NCI-H2107 (cell line): ENCODE data around the gene HM13.
"Not testable (repeated sequence)": the region's sequence is repeated elsewhere in the genome, so short reads cannot be mapped to it uniquely, and the experiment has no call there.

Experiments used
- DNase-seq: peaks from one replicate; lab custom pipeline; 2025; lab: John Stamatoyannopoulos, UW

HM13 gene, protein sequence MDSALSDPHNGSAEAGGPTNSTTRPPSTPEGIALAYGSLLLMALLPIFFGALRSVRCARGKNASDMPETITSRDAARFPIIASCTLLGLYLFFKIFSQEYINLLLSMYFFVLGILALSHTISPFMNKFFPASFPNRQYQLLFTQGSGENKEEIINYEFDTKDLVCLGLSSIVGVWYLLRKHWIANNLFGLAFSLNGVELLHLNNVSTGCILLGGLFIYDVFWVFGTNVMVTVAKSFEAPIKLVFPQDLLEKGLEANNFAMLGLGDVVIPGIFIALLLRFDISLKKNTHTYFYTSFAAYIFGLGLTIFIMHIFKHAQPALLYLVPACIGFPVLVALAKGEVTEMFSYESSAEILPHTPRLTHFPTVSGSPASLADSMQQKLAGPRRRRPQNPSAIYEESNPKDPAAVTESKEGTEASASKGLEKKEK

DNA sequence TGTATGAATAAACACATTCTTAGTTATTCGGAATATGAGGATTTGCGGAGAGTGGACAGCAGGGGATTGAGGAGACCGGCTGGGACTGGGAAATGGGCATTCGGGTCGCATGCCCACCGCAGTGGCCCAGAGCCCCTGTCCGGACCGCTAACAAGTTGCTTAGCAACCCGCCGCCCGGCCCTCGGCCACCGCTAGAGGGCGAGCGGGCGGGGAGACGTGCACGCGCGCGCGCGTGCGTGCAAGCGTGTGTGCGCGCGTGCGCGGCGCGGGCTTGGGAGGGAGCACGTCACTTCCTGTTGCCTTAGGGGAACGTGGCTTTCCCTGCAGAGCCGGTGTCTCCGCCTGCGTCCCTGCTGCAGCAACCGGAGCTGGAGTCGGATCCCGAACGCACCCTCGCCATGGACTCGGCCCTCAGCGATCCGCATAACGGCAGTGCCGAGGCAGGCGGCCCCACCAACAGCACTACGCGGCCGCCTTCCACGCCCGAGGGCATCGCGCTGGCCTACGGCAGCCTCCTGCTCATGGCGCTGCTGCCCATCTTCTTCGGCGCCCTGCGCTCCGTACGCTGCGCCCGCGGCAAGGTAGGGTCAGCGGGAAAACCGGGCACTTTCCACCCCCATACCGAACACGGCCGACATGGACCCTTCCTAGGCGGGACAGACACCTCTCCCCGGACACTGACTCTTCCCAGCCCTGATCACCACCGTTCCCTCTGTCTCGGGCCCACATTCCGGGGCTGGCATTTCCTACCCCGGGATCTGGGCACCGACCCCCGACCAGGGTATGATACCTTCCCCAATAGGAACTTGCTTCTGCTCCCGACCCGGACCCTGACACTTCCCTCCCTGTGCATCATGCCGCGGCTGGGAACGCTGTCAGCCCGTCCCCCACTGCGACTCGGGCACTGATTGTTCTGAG, at the start of gene HM13:
TSS of gene HM13 (plus strand) at position 289 of the 918 bp plus-strand sequence. CDS start at position 399, 110 bp downstream.
- DNase-seq: peak; percentile 88

GRCh38 chr20:31470946-31471345, 43.3 kb upstream of the HM13 start:
- not testable (repeated sequence) for DNase-seq

- DNase-seq: no peak
Measured at GRCh38 chr20:31472395-31473330, 41.6 kb upstream of the HM13 start.

- DNase-seq: no peak
Measured at GRCh38 chr20:31473331-31474096, 40.7 kb upstream of the HM13 start.

DNA sequence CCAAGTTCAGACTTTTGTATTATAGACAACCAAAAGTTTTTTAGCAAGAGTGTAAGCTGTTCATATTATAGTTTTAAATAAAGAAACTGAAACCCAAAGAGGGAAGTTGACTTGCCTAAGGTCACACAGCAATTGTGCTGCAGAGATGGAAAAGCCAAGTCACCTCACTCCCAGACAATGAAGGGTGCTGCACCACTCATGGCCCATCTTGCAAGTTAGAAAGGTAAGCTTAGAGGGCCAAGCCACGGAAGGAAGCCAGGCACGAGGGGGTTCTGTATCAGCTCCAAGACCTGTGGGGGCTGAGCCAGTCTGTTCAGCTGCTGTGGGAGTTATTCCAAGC, 40.2 kb upstream of the HM13 start:
- DNase-seq: no peak

- DNase-seq: no peak
Measured at GRCh38 chr20:31474758-31475427, 39.3 kb upstream of the HM13 start, which contains the start of the genes DEFB124 and REM1. DEFB124 (minus strand) TSS chr20:31475127; CDS start chr20:31473013, 2,114 bp downstream. REM1 (plus strand) TSS chr20:31475288; CDS start chr20:31476446, 1,158 bp downstream.

GRCh38 chr20:31475472-31476293, 38.6 kb upstream of the HM13 start:
- no peak for DNase-seq

- no peak for DNase-seq
Measured at GRCh38 chr20:31476294-31476585, 38.0 kb upstream of the HM13 start.

GRCh38 chr20:31476643-31477215, 37.5 kb upstream of the HM13 start:
- DNase-seq: no peak

GRCh38 chr20:31484001-31484400, 30.2 kb upstream of the HM13 start:
- DNase-seq: no peak

GRCh38 chr20:31485450-31486339, 28.5 kb upstream of the HM13 start:
- no peak for DNase-seq

- DNase-seq: no peak
Measured at GRCh38 chr20:31488115-31488514, 26.1 kb upstream of the HM13 start.

- no peak for DNase-seq
Measured at GRCh38 chr20:31489152-31489551, 25.1 kb upstream of the HM13 start.

DNA sequence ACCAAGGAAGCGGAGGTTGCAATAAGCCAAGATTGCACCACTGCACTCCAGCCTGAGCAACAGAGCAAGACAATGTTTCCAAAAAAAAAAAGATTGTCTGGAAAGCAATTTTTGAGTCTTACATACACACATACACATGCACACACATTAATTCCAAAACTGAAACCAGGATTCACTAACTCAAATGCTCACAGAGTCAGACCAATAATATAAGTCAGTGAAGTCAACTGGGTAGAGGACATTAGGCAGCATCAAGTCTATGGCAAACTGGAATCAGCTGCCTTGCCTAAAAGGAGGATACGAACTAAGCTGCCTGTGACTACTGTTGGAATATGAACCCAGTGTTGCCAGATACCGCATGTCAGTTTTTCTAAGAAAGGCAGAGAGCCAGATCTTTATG, 23.5 kb upstream of the HM13 start:
- no peak for DNase-seq

DNA sequence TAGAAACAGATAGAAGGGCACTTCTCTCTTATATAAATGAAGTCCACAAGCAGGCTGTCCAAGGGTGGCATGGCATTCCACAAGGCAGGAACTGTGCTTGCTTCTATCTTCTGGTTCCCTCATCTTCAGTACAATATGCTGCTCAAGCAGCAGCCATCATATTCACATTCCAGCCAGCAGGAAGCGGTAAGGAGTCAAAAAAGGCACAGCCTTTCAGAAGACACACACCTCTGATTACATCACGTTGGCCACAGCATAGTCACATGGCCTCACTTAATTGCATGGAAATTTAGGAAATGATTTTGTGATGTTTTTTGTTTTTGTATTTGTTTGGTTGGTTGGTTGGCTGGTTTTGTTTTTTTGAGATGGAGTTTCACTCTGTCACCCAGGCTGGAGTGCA, 20.1 kb upstream of the HM13 start:
- DNase-seq: no peak

- no peak for DNase-seq
Measured at GRCh38 chr20:31496761-31497295, 17.4 kb upstream of the HM13 start.

DNA sequence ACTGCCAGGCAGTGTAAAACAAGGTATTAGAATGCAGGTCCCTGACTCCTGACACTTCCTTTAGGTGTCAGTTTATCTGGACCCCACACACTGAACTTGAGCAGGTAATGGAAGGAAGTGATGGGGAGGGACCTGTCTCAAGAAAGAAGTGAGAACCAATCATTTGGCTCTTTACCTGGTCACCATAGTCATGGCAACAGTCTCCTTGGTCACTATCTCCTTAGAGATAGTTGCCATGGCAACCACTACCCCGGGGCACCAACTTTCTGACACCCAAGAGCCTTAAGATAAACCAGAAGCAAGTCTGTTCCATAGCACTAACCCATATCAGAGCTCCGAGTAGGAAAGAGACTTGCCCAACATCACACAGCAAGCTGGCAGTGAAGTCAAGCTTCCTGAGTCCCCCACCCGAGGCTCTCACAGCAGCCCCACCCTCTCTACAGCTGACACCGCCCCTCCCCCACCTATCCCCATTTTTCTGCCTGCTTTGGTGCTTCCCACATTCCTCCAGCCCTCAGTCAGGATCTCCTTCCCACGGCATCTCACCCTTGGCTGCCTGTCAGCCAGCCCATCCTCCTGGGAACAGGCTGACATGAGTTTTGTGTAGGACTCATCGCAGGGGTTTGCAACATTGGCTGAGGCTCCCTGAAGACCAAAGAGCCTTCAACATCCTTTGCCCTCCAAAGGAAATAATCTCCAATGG, 16.3 kb upstream of the HM13 start:
- no peak for DNase-seq
